NCI-H1092 (cell line): ENCODE measurements around the gene CMTM8.
"Not testable (repeated sequence)": the region's sequence is repeated elsewhere in the genome, so short reads cannot be mapped to it uniquely, and the experiment has no call there.

Source experiments
- DNase-seq: peaks from one replicate; lab custom pipeline; 2025; lab: John Stamatoyannopoulos, UW

Gene CMTM8

GRCh38 chr3:32381922-32382321 lies 143.4 kb downstream of the CMTM8 start:
- DNase-seq: no peak

- DNase-seq: no peak
Measured at GRCh38 chr3:32383136-32383711, 144.7 kb downstream of the CMTM8 start.

DNA sequence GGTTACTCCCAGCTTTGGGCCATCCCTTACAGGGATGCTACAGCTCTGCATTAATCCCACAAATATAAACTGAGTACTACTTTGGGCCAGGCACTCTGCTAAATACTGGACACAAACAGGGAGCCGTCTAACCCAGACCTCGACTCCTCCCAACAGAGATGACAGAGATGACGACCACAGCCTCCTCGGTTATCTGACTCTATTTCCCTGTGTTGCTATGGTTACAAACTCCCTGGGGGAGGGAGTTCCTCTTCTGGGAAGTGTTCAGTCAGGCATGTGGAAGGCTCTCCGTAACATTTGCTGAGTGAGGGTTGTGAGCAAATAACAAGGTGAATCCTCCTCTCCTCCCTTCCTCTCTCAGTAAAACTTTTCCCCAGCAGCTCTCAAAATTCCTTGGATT lies 146.5 kb downstream of the CMTM8 start:
- no peak for DNase-seq

DNA sequence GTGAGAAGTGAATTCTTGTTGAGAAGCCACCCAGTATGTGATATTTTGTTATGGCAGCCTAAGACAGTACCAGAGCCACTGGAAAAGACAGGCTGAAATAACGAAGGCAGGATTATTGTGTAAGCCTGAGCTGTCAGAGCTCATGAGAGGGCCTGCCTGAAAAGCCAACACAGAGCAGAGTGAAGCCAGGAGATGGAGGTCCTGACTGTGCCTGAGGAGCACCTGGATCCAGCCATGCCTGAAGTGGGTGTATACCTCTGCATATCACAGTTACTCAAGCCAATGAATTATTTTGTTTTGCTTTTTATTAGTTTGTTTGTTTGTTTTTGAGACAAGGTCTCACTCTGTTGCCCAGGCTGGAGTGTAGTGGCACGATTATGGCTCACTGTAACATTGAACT lies 149.0 kb downstream of the CMTM8 start:
- DNase-seq: no peak

DNA sequence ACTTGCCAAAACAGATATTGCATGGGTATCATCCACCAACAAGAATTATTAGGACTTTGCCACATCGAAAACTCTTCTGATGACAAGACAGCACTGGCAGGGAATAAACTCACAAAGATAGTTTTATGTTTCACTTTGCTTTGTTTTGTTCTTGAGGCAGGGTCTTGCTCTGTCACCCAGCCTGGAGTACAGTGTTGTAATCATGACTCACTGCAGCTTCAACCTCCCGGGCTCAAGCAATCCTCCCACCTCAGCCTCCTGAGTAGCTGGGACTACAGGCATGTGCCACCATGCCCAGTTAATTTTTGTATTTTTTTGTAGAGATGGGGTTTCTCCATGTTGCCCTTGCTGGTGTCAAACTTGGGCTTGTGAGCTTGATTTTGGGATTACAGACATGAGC lies 151.1 kb downstream of the CMTM8 start:
- not testable (repeated sequence) for DNase-seq

DNA sequence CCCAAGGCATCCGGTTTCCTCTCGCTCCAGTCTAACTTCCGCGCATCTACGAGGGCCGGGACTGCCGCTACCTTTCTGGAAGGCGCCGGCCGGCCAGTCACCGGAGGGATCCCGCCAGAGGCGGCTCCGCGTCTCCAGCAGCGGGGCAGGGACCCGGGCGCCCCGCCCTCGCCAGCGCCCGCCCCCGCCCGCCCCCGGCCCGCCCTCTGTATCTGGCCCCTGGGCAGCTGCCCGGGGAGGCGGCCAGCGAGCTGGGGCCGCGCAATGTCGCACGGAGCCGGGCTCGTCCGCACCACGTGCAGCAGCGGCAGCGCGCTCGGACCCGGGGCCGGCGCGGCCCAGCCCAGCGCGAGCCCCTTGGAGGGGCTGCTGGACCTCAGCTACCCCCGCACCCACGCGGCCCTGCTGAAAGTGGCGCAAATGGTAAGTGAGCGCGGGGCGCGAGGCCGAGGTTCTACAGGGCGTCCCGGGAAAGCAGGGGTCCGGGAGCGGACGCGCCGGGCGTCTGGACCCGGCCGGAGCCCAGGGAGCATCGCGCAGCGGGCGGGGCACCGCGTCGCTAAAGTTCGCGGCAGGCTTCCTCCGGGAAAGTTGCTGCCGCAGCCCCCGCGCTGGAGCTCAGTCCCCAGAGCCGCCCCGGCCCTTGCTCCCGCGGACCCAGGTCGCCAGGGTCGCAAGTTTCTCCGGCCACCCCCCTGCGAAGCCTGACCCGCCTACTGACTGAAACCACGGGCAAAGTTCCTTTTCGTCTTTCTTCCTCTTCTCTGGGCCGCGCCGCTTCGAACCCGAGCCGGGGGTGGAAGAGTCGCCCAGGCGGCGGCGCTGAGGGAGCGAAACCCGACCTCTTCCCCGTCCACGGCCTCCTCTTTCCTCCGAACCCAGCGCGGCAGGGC lies 153.4 kb downstream of the CMTM8 start, which contains the start of gene CMTM7:
TSS of gene CMTM7 (plus strand) at position 211 of the 893 bp plus-strand sequence. CDS start at position 265, 54 bp downstream.
- no peak for DNase-seq

- no peak for DNase-seq
Measured at GRCh38 chr3:32392536-32393302, 154.2 kb downstream of the CMTM8 start.

DNA sequence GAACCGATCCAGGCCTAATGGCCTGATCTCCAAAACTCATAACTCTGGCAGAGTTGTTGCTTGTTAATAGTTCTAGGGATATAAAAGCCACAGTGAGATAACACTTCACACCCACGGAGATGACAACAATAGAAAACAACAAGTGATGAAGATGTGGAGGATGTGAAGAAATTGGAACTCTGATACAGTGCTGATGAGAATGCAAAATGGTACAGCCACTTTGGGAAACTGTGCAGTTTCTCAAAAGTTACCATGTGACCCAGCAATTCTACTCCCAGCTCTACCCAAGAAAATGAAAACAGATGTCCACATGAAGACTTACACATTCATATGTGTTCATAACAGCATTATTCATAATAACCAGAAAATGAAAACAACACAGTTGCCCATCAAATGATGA lies 157.0 kb downstream of the CMTM8 start:
- DNase-seq: no peak

- no peak for DNase-seq
Measured at GRCh38 chr3:32397941-32398340, 159.5 kb downstream of the CMTM8 start.

GRCh38 chr3:32398531-32398930 lies 160.1 kb downstream of the CMTM8 start:
- DNase-seq: no peak

DNA sequence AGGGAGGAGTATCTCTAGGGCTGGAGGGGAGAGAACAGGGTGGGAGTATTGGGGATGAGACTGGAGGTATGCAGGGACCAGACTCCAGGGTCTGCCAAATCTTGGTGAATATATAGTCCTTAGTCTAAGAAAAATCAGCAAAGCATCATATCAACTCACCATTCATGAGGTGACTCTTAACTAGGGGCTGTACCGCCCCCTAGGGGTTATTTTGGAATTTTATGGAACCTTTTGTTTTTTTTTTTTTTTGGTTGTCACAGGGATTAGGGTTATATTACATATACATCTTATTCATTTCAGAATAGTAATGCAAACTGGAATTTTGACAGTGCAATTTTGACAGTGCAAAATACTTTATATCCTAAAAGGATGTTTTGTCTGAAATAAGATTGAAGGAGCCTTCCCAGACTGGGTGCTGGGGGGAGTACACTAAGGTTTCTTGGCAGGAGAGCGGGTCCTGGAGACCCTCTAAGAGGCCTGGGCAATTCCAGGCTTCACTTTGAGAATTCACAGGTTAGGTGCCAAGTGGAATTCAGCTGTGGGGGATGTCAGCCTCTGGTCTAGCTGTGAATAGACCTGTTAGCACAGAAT lies 160.6 kb downstream of the CMTM8 start:
- DNase-seq: peak; percentile 25

DNA sequence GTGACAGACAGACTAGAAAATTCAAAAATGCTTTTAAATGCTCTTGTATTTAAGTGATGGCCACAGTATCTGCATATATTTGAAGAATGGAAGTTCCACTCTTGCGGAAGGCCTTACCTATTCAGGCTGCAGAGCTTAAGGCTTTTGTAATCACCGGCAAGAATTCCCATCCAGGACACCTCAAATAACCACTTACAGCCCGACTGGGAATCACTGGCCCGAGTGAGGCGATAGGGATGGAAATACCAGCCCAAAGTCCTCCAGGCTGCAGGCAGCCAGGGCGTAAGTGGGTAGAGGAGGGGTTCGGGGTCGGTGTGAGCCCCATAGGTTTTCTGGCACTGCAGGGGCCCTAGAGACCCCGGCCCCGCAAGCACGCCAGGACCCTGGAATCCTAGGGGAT lies 162.6 kb downstream of the CMTM8 start:
- DNase-seq: no peak

- peak; percentile 65 for DNase-seq
Measured at GRCh38 chr3:32401556-32402081, 163.1 kb downstream of the CMTM8 start.

GRCh38 chr3:32403663-32404062 lies 165.2 kb downstream of the CMTM8 start:
- no peak for DNase-seq

DNA sequence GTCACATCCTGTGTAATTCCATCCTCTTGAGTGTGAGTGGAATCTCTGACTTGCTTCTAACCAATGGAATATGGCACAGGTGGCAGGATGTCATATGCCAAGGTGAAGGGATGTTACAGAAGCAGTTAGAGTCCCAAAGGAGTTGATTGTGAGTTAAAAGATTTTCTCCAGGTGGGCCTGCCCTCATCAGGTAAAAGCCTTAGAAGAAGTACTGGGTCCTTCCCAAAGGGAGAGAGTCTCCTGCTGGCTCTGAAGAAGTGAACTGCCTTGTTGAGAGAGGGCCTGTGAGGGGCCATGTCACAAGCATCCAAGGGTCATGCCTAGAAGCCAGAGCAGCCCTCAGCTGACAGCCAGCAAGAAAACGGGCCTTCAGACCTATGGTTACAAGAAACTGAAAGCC lies 166.2 kb downstream of the CMTM8 start:
- DNase-seq: no peak

DNA sequence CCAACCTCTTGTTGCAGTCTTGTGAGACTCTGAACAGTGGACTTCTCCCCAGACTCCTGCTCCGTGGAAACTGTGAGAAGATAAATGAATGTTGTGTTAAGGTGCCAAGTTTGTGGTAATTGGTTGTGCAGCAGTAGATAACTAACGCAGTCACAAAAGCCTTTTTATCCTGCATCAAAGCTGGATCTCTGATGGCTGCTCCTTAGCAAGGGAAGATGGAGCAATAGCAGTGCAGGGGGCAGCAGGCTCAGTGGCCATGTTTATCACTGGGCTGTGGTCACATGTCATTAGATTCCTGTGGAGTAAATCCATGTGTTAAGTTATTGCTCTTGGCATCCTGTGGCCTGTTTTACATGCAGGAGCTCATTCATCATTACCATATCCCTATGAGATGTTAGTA lies 166.7 kb downstream of the CMTM8 start:
- no peak for DNase-seq

- DNase-seq: no peak
Measured at GRCh38 chr3:32405711-32406323, 167.3 kb downstream of the CMTM8 start.

GRCh38 chr3:32406486-32407408 lies 168.3 kb downstream of the CMTM8 start:
- DNase-seq: no peak

- peak; percentile 13 for DNase-seq
Measured at GRCh38 chr3:32410367-32411246, 172.1 kb downstream of the CMTM8 start.
